T-cell (primary cell): ENCODE measurements around the gene CYP4F3. TPM values are rescaled to one million over a fixed set of nuclear protein-coding genes. Genes with fewer than 3 reads are reported as not detected.
"Not testable (repeated sequence)": the region's sequence is repeated elsewhere in the genome, so short reads cannot be mapped to it uniquely, and the experiment has no call there.

Source experiments
- ATAC-seq, 4 experiments: fragments of 200-7000 bp in 3 of 4; fragments of 150-1000 bp in 1 of 4; cut with Tn5 transposase; replicated peaks in 1 of 4; 1 replicate in 3 of 4; 2 replicates in 1 of 4; pipeline ENCODE4 v1.10.0; 2021; ENCODE audit warnings: moderate library complexity in 3 of 4, mild to moderate bottlenecking in 2 of 4, moderate number of reproducible peaks in 1 of 4
- CTCF ChIA-PET, 2 donors: fragments of 300-600 bp; sonication (Branson Sonifier 250); formaldehyde crosslinking; loops; one replicate each; lab custom pipeline; 2022; ENCODE audit warnings: antibody characterized with exemption in 2 of 2; lab: Charles Lee
- POLR2A ChIA-PET, 2 donors: fragments of 300-600 bp; sonication (Branson Sonifier 250); formaldehyde crosslinking; loops; one replicate each; lab custom pipeline; 2022; ENCODE audit warnings: antibody characterized with exemption in 2 of 2; lab: Charles Lee
- DNase-seq, 35 experiments: peaks; one replicate each; pipeline versions ENCODE4 v3.0.0 to v3.0.0-alpha.2; 2013 to 2023
- H3K27ac ChIP-seq: one replicate; pipeline ENCODE4 v1.5.1; 2013; ENCODE audit warnings: low read length
- H3K27me3 ChIP-seq, 2 experiments: replicated peaks in 1 of 2; 1 replicate in 1 of 2; 2 replicates in 1 of 2; pipeline versions ENCODE4 v1.6.1 to v1.7.0; 2013; ENCODE audit warnings: low read length in 1 of 2, mixed read lengths in 1 of 2; ENCODE audit not compliant: control insufficient read depth in 2 of 2, insufficient read depth in 2 of 2; ENCODE audit errors: extremely low read depth in 1 of 2
- H3K36me3 ChIP-seq, 2 donors: 1 replicate in 1 of 2; 2 replicates in 1 of 2; pipeline versions ENCODE4 v1.6.1 to v1.7.0; 2013; ENCODE audit warnings: low read length in 1 of 2; ENCODE audit not compliant: control insufficient read depth in 2 of 2, insufficient read depth in 1 of 2; ENCODE audit errors: extremely low read depth in 1 of 2
- H3K4me1 ChIP-seq, 2 experiments: 1 replicate in 1 of 2; 2 replicates in 1 of 2; pipeline versions ENCODE4 v1.6.1 to v1.7.0; 2013; ENCODE audit warnings: low read length in 2 of 2, mixed read lengths in 1 of 2; ENCODE audit not compliant: insufficient read depth in 2 of 2, control insufficient read depth in 1 of 2; ENCODE audit errors: extremely low read depth in 1 of 2
- H3K4me3 ChIP-seq, 2 donors: 1 replicate in 1 of 2; 2 replicates in 1 of 2; pipeline versions ENCODE4 v1.5.1 to v1.7.0; 2013; ENCODE audit warnings: mild to moderate bottlenecking in 2 of 2, low read length in 1 of 2, moderate library complexity in 1 of 2; ENCODE audit not compliant: control insufficient read depth in 1 of 2; ENCODE audit errors: extremely low read depth in 1 of 2
- H3K9me3 ChIP-seq: 2 replicates; pipeline ENCODE4 v1.7.0; 2013
- H3K27ac Mint-ChIP-seq, 2 donors: one replicate each; pipeline ENCODE4 v1.8.0; 2020 to 2021; ENCODE audit warnings: mild to moderate bottlenecking in 2 of 2, mixed read lengths in 2 of 2
- H3K27me3 Mint-ChIP-seq, 2 donors: one replicate each; pipeline ENCODE4 v1.8.0; 2021 to 2022; ENCODE audit warnings: mixed read lengths in 2 of 2
- H3K36me3 Mint-ChIP-seq: one replicate; pipeline ENCODE4 v1.8.0; 2021; ENCODE audit warnings: mixed read lengths
- H3K4me1 Mint-ChIP-seq, 3 donors: one replicate each; pipeline ENCODE4 v1.8.0; 2020 to 2022; ENCODE audit warnings: mixed read lengths in 3 of 3, mild to moderate bottlenecking in 1 of 3
- H3K4me3 Mint-ChIP-seq, 3 donors: one replicate each; pipeline ENCODE4 v1.8.0; 2020 to 2022; ENCODE audit warnings: mild to moderate bottlenecking in 3 of 3, mixed read lengths in 3 of 3, moderate library complexity in 3 of 3
- H3K9me3 Mint-ChIP-seq, 3 donors: one replicate each; pipeline ENCODE4 v1.8.0; 2020 to 2022; ENCODE audit warnings: mixed read lengths in 3 of 3
- WGBS: methylation state at CpG from one replicate; pipeline ENCODE4 v1.1.5; 2013; ENCODE audit warnings: missing lambda C conversion rate; ENCODE audit not compliant: insufficient coverage; 5-methylcytosine and 5-hydroxymethylcytosine counted together
- total RNA-seq, 35 experiments: library from RNA in 6 of 35; stranded (reverse) in 6 of 35; fragments of 120-200 nt in 1 of 35; gene quantifications; one replicate each; pipeline versions ENCODE4 v1.2.1 to v1.2.4 and lab custom pipeline; 2013 to 2026

CYP4F3 gene
- total RNA-seq, 5 donors from 2014 or later (not counting 1 experiment from before 2014, with no cell fraction given): 0.23 to 0.30 TPM; not detected in 3

DNA sequence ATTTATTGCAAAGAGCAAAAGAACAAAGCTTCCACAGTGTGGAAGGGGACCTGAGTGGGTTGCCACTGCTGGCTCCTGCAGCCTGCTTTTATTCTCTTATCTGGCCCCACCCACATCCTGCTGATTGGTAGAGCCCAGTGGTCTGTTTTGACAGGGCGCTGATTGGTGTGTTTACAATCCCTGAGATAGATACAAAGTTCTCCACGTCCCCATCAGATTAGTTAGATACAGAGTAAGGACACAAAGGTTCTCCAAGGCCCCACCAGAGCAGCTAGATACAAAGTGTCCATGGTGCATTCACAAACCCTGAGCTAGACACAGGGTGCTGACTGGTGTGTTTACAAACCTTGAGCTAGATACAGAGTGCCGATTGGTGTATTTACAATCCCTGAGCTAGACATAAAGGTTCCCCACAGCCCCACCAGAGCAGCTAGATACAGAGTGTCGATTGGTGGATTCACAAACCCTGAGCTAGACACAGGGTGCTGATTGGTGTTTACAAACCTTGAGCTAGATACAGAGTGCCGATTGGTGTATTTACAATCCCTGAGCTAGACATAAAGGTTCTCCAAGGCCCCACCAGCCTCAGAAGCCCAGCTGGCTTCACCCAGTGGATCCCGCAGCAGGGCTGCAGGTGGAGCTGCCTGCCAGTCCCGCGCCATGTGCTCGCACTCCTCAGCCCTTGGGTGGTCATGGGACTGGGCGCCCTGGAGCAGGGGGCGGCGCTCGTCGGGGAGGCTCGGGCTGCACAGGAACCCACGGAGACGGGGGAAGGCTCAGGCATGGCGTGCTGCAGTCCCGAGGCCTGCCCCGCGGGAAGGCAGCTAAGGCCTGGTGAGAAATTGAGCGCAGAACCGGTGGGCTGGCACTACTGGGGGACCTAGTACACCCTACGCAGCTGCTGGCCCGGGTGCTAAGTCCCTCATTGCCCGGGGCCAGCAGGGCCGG, 32.4 kb upstream of the CYP4F3 start:
- H3K27ac ChIP-seq, POLR2A ChIA-PET, H3K4me3 ChIP-seq, H3K4me1 Mint-ChIP-seq, H3K4me1 ChIP-seq, H3K36me3 ChIP-seq, H3K4me3 Mint-ChIP-seq, ATAC-seq, H3K27me3 Mint-ChIP-seq, DNase-seq, H3K36me3 Mint-ChIP-seq, H3K27me3 ChIP-seq, H3K9me3 Mint-ChIP-seq, H3K27ac Mint-ChIP-seq, H3K9me3 ChIP-seq: not testable (repeated sequence)
- 93% methylated on average over 18 of the region's 27 CpGs for WGBS
- CTCF ChIA-PET: interaction anchor here in 1 of 2 donors (0.6 kb wide), 1 partner anchor 176 kb away, joined by 7 read pairs; no protein-coding TSS in a partner anchor

GRCh38 chr19:15609261-15609660, 31.4 kb upstream of the CYP4F3 start:
- ATAC-seq: no peak
- Histone ChIP-seq H3K27ac (no peak overlapping the region), H3K9me3 (no peaks in the 10 kb centered on the region), H3K27me3 (peaks cover 0 to 6% of the 10 kb centered on the region in 2 experiments), H3K4me3 (no peak overlapping the region), H3K4me1 (no peaks in the 10 kb centered on the region), H3K36me3 (no peaks in the 10 kb centered on the region)
- no CpG with 5 or more reads among the region's 8 CpGs for WGBS
- peak overlapping the region in 1 of 2 donors; percentile 28 for H3K27ac Mint-ChIP-seq
- H3K4me3 Mint-ChIP-seq: no peak overlapping the region
- ChIA-PET POLR2A (no interaction called here), CTCF (no interaction called here)
- H3K4me1 Mint-ChIP-seq: no peaks in the 10 kb centered on the region
- H3K36me3 Mint-ChIP-seq: no peaks in the 10 kb centered on the region
- H3K9me3 Mint-ChIP-seq: no peaks in the 10 kb centered on the region
- H3K27me3 Mint-ChIP-seq: peaks cover 1 to 5% of the 10 kb centered on the region in 2 donors
- DNase-seq: no peak

GRCh38 chr19:15612342-15612741, 28.4 kb upstream of the CYP4F3 start:
- no peak overlapping the region for H3K4me3 Mint-ChIP-seq
- ChIA-PET CTCF (no interaction called here), POLR2A (no interaction called here)
- DNase-seq (no peak), ATAC-seq (no peak)
- H3K36me3 Mint-ChIP-seq: no peaks in the 10 kb centered on the region
- Histone ChIP-seq H3K4me1 (no peaks in the 10 kb centered on the region), H3K9me3 (no peaks in the 10 kb centered on the region), H3K36me3 (no peaks in the 10 kb centered on the region), H3K4me3 (no peak overlapping the region), H3K27ac (no peak overlapping the region), H3K27me3 (peaks cover 0 to 9% of the 10 kb centered on the region in 2 experiments)
- H3K27me3 Mint-ChIP-seq: peaks cover 11 to 18% of the 10 kb centered on the region in 2 donors
- no peak overlapping the region for H3K27ac Mint-ChIP-seq
- WGBS: no CpG with 5 or more reads among the region's 5 CpGs
- H3K9me3 Mint-ChIP-seq: no peaks in the 10 kb centered on the region
- H3K4me1 Mint-ChIP-seq: no peaks in the 10 kb centered on the region

GRCh38 chr19:15613338-15613737, 27.4 kb upstream of the CYP4F3 start:
- POLR2A ChIA-PET: interaction anchor here in 1 of 2 donors (1.0 kb wide), 1 partner anchor 8 kb away, joined by 3 read pairs; no protein-coding TSS in a partner anchor
- no CpG with 5 or more reads among the region's 3 CpGs for WGBS

GRCh38 chr19:15614507-15615379, 26.0 kb upstream of the CYP4F3 start, which contains the start of gene CYP4F8:
Gene CYP4F8, plus strand, starts transcription at chr19:15615218. Its CDS starts 399 bp downstream, at chr19:15615617.
- 64% methylated on average over 8 of the region's 8 CpGs for WGBS
- CTCF ChIA-PET: no interaction called here

More at GRCh38 chr19:15613338-15613737, 27.4 kb upstream of the CYP4F3 start:
- Histone ChIP-seq H3K4me1 (no peaks in the 10 kb centered on the region), H3K27me3 (peaks cover 0 to 12% of the 10 kb centered on the region in 2 experiments), H3K4me3 (no peak overlapping the region), H3K9me3 (no peaks in the 10 kb centered on the region), H3K27ac (no peak overlapping the region), H3K36me3 (no peaks in the 10 kb centered on the region)
- Mint-ChIP-seq H3K9me3 (no peaks in the 10 kb centered on the region), H3K4me3 (no peak overlapping the region), H3K27ac (no peak overlapping the region), H3K27me3 (peaks cover 20 to 25% of the 10 kb centered on the region in 2 donors), H3K4me1 (no peaks in the 10 kb centered on the region), H3K36me3 (no peaks in the 10 kb centered on the region)
- DNase-seq (no peak), ATAC-seq (no peak)
- CTCF ChIA-PET: no interaction called here

DNA sequence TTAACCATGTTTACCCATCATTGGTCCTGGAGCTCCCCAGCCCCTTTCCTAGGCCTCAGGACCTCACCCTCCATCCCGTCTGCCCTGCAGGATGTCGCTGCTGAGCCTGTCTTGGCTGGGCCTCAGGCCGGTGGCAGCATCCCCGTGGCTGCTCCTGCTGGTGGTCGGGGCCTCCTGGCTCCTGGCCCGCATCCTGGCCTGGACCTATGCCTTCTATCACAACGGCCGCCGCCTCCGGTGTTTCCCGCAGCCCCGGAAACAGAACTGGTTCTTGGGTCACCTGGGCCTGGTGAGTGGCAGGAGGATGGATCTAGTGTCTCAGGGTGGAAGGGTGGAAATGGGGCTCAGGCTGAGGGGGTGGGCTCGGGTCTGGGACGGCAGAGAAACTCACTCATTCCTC, 25.2 kb upstream of the CYP4F3 start:
- ATAC-seq: no peak
- Mint-ChIP-seq H3K9me3 (no peaks in the 10 kb centered on the region), H3K4me3 (no peak overlapping the region), H3K27ac (no peak overlapping the region), H3K4me1 (no peaks in the 10 kb centered on the region), H3K36me3 (no peaks in the 10 kb centered on the region), H3K27me3 (peaks cover 27 to 43% of the 10 kb centered on the region in 2 donors)
- Histone ChIP-seq H3K36me3 (no peaks in the 10 kb centered on the region), H3K27ac (no peak overlapping the region), H3K9me3 (no peaks in the 10 kb centered on the region), H3K4me1 (no peaks in the 10 kb centered on the region), H3K4me3 (no peak overlapping the region), H3K27me3 (peaks cover 0 to 27% of the 10 kb centered on the region in 2 experiments)
- DNase-seq: no peak
- POLR2A ChIA-PET: no interaction called here
- CTCF ChIA-PET: no interaction called here
- 74% methylated on average over 10 of the region's 14 CpGs for whole genome bisulfite sequencing

More at GRCh38 chr19:15614507-15615379, 26.0 kb upstream of the CYP4F3 start, which contains the start of gene CYP4F8:
- Histone ChIP-seq H3K27ac (no peak within 1 kb of the TSS), H3K27me3 (peaks cover 0 to 21% of the 10 kb centered on the region in 2 experiments), H3K36me3 (no peaks in the 10 kb centered on the region), H3K4me3 (no peak within 1 kb of the TSS), H3K4me1 (no peaks in the 10 kb centered on the region), H3K9me3 (no peaks in the 10 kb centered on the region)
- no peaks in the 10 kb centered on the region for H3K36me3 Mint-ChIP-seq
- DNase-seq: no peak
- H3K9me3 Mint-ChIP-seq: no peaks in the 10 kb centered on the region
- no peak within 1 kb of the TSS for H3K27ac Mint-ChIP-seq
- no peaks in the 10 kb centered on the region for H3K4me1 Mint-ChIP-seq
- no peak for ATAC-seq
- no peak within 1 kb of the TSS for H3K4me3 Mint-ChIP-seq
- POLR2A ChIA-PET: no interaction called here
- H3K27me3 Mint-ChIP-seq: peaks cover 25 to 38% of the 10 kb centered on the region in 2 donors
